NCI-H2107 (cell line): Measurements from ENCODE around the gene ADCY2.
A peak's percentile ranks its signal among the peaks of the same experiment; 100 is the strongest.

Experiments used
- DNase-seq: peaks from one replicate; lab custom pipeline; 2025; lab: John Stamatoyannopoulos, UW

ADCY2 gene

GRCh38 chr5:7784683-7785380 is 388.9 kb downstream of the ADCY2 start:
- no peak for DNase-seq

- DNase-seq: no peak
Observed at GRCh38 chr5:7787770-7788169, 391.8 kb downstream of the ADCY2 start.

- no peak for DNase-seq
Observed at GRCh38 chr5:7789567-7789966, 393.6 kb downstream of the ADCY2 start.

- DNase-seq: no peak
Observed at GRCh38 chr5:7793895-7794294, 398.0 kb downstream of the ADCY2 start.

GRCh38 chr5:7794311-7794710 is 398.4 kb downstream of the ADCY2 start:
- no peak for DNase-seq

- DNase-seq: no peak
Observed at GRCh38 chr5:7794823-7795222, 398.9 kb downstream of the ADCY2 start.

- DNase-seq: no peak
Observed at GRCh38 chr5:7795306-7795705, 399.4 kb downstream of the ADCY2 start.

GRCh38 chr5:7801891-7802614 is 406.1 kb downstream of the ADCY2 start:
- peak; percentile 39 for DNase-seq

- DNase-seq: no peak
Observed at GRCh38 chr5:7802855-7803254, 406.9 kb downstream of the ADCY2 start.

- no peak for DNase-seq
Observed at GRCh38 chr5:7803937-7804336, 408.0 kb downstream of the ADCY2 start.

GRCh38 chr5:7805379-7805778 is 409.4 kb downstream of the ADCY2 start:
- no peak for DNase-seq

- no peak for DNase-seq
Observed at GRCh38 chr5:7808998-7809397, 413.1 kb downstream of the ADCY2 start.

- DNase-seq: no peak
Observed at GRCh38 chr5:7811715-7812114, 415.8 kb downstream of the ADCY2 start.

GRCh38 chr5:7813007-7813406 is 417.1 kb downstream of the ADCY2 start:
- no peak for DNase-seq

GRCh38 chr5:7813576-7813975 is 417.6 kb downstream of the ADCY2 start:
- DNase-seq: no peak

- DNase-seq: no peak
Observed at GRCh38 chr5:7814816-7815215, 418.9 kb downstream of the ADCY2 start.

GRCh38 chr5:7815892-7816534 is 420.1 kb downstream of the ADCY2 start:
- DNase-seq: no peak

GRCh38 chr5:7816535-7816901 is 420.6 kb downstream of the ADCY2 start:
- DNase-seq: no peak

- no peak for DNase-seq
Observed at GRCh38 chr5:7822449-7822848, 426.5 kb downstream of the ADCY2 start.

GRCh38 chr5:7823594-7823993 is 427.7 kb downstream of the ADCY2 start:
- DNase-seq: no peak

GRCh38 chr5:7824995-7825394 is 429.1 kb downstream of the ADCY2 start:
- no peak for DNase-seq

GRCh38 chr5:7825630-7826029 is 429.7 kb downstream of the ADCY2 start:
- DNase-seq: no peak

GRCh38 chr5:7827610-7828009 is 431.7 kb downstream of the ADCY2 start:
- no peak for DNase-seq
